Measurements from ENCODE around the gene CTSW. TPM values are rescaled to one million over a fixed set of nuclear protein-coding genes. Genes with fewer than 3 reads are reported as not detected.

Gene CTSW
- total and polyA plus RNA-seq, 9 donors, result 0.48 to 2.3 (median 0.75) TPM

DNA sequence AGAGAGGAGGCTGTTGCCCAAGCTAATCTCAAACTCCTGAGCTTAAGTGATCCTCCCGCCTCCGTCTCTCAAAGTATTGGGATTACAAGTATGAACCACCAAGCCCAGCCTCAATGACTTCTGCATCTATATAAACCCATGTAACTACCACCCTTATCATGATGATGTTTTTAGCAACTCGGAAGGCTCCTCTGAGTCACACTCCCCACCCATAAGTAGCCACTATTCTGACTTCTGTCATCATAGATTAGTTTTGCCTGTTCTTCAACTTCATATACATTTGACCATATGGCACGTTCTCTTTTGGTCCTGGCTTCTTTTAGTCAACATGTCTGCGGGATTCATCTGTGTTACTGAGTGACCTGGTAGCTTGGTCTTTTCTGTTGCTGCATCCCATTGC, 27.0 kb downstream of the CTSW start:
- WGBS (ENCODE audit: insufficient coverage), result 87% methylated on average over 5 of the region's 5 CpGs
- H3K36me3 ChIP-seq (ENCODE audit: control insufficient read depth, insufficient read depth, low read length), result no peaks in the 10 kb centered on the region

DNA sequence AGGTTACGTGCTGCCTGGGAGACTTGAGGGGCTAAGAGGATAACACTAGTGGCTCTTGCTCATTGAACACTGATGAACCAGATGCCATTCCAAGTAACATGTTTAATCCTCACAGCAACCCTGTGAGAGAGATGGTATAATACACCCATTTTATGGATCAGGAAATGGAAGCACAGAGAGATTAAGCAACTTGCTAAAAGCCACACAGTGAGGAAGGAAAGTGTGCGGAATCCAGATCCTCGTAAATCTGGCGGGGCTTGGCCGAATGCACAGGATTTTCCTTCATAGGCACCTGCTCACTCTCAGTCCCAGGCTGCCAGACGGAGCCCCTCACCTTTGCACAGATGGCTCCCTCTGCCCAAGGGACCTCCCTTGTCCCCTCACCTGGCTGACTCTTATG, 28.2 kb downstream of the CTSW start:
- Histone ChIP-seq H3K4me1 (ENCODE audit: control insufficient read depth, insufficient read depth, low read length) (peaks cover 14% of the 10 kb centered on the region), H3K27ac (ENCODE audit: low read length) (no peak overlapping the region), H3K4me3 (ENCODE audit: low read length) (no peak overlapping the region), H3K9me3 (replicated peaks; ENCODE audit: control insufficient read depth, low read depth, low read length) (no peaks in the 10 kb centered on the region), H3K27me3 (ENCODE audit: control insufficient read depth, insufficient read depth, low read length) (peaks cover 51% of the 10 kb centered on the region), H3K36me3 (ENCODE audit: control insufficient read depth, insufficient read depth, low read length) (no peaks in the 10 kb centered on the region)
- no peak for DNase-seq
- WGBS (ENCODE audit: insufficient coverage), result 65% methylated on average over 5 of the region's 6 CpGs

More for the DNA sequence above, 27.0 kb downstream of the CTSW start:
- Histone ChIP-seq H3K4me3 (ENCODE audit: low read length) (no peak overlapping the region), H3K9me3 (replicated peaks; ENCODE audit: control insufficient read depth, low read depth, low read length) (no peaks in the 10 kb centered on the region), H3K4me1 (ENCODE audit: control insufficient read depth, insufficient read depth, low read length) (peaks cover 4% of the 10 kb centered on the region), H3K27me3 (ENCODE audit: control insufficient read depth, insufficient read depth, low read length) (peaks cover 58% of the 10 kb centered on the region), H3K27ac (ENCODE audit: low read length) (no peak overlapping the region)
- DNase-seq, result no peak

DNA sequence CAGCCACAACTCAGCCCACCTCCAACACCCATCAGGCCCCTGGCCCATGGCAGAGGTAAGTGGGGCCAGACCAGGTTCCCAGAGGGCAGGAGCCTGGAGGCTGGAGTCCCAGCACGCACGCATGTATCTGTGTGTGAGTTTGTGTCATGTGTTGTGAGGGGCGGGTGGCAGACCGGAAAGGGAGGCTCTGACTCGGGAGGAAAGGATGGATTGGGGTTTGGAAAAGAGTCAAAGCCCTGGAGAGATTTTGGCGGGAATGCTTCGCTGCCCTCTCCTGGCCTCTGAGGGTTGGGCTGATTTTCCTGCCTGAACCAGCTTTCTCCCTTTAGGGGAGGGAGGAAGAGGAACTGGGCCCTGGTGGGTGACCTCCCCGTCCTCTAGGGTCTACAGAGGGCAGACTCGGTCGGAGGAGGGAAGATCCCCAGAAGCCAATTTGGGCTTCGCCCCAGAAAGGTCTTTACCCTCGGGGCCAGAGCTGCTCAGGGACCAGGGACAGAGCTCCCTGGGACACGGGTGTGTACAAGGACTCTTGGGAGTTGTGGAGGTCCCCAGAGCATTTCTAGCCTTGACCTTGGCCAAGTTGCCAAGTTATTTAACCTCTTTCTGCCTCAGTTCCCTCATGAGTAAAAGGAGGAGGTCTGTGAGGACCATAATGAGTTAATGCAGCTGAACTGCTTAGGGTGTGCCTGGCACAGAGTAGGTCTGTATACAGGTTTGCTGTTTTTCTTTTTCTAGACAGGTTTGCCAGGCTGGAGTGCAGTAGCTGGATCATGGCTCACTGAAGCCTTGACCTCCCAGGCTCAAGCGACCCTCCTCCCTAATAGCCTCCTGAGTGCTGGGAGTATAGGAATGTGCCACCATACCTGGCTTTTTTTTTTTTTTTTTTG, 32.3 kb downstream of the CTSW start:
- Histone ChIP-seq H3K4me1 (ENCODE audit: control insufficient read depth, insufficient read depth, low read length) (peaks cover 35% of the 10 kb centered on the region), H3K27me3 (ENCODE audit: control insufficient read depth, insufficient read depth, low read length) (peaks cover 28% of the 10 kb centered on the region), H3K36me3 (ENCODE audit: control insufficient read depth, insufficient read depth, low read length) (peaks cover 3% of the 10 kb centered on the region), H3K27ac (ENCODE audit: low read length) (no peak overlapping the region), H3K4me3 (ENCODE audit: low read length) (no peak overlapping the region), H3K9me3 (replicated peaks; ENCODE audit: control insufficient read depth, low read depth, low read length) (no peaks in the 10 kb centered on the region)
- peak; percentile 78 for DNase-seq
- WGBS (ENCODE audit: insufficient coverage), result 7% methylated on average over 7 of the region's 14 CpGs

DNA sequence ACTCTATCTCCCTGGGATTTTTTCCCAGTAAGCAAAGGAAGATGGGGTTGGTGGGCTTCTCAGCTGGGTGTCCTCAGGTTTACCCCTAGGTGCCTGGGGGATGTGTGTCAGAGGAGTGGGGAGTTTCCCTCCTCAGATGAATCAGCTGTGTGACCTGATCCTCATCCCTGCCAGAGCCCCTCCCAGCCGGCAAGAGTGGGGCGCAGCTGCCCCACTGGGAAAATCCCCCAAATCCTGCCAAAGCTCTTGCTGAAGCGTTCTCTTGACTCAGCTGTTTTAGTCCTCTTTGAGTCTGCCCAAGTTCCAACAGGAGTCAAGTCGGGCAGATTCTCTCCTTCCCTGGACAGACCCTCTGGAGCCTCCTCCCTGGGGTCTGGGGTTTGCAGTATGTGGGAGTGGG, 33.2 kb downstream of the CTSW start:
- Histone ChIP-seq H3K4me3 (ENCODE audit: low read length) (no peak overlapping the region), H3K36me3 (ENCODE audit: control insufficient read depth, insufficient read depth, low read length) (peaks cover 12% of the 10 kb centered on the region), H3K9me3 (replicated peaks; ENCODE audit: control insufficient read depth, low read depth, low read length) (no peaks in the 10 kb centered on the region), H3K27me3 (ENCODE audit: control insufficient read depth, insufficient read depth, low read length) (peaks cover 22% of the 10 kb centered on the region), H3K27ac (ENCODE audit: low read length) (no peak overlapping the region), H3K4me1 (ENCODE audit: control insufficient read depth, insufficient read depth, low read length) (peaks cover 44% of the 10 kb centered on the region)
- 63% methylated on average over 3 of the region's 4 CpGs for WGBS (ENCODE audit: insufficient coverage)
- peak; percentile 18 for DNase-seq

DNA sequence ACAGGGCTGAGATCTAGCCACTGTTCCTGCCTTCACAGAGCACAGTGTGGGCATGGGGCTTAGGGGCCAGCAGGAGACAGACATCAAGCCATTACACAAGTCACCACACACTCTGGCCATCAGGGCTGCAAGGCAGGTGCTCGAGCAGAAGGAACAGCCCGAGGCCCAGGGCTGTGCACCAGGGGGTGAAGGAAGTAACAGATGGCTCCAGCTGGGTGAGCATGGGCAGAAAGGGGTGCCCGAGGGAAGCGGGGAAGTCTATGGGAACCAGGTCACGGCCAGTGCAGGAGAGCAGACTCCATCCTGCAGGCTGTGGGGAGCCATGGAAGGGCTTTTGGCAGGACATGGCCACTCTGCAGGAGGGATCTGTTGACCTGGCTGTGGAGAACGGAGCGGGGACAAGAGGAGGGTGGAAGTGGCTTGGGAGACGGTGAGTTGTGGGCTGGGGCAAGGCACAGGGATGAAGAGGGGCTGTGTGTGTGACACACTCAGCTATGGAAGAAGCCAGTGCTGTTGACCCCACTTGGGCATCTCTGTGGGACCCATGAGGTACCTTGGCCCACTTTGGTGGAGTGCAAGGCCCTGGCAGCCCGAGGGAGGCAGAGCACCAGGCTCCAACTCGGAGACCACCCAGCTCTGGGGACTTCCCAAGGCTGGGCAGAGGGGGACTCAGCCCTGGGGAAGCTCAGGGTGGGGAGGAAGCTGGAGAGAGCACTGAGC, 35.6 kb downstream of the CTSW start:
- H3K9me3 ChIP-seq (replicated peaks; ENCODE audit: control insufficient read depth, low read depth, low read length), result no peaks in the 10 kb centered on the region
- H3K4me1 ChIP-seq (ENCODE audit: control insufficient read depth, insufficient read depth, low read length), result peaks cover 54% of the 10 kb centered on the region
- peaks cover 7% of the 10 kb centered on the region for H3K27me3 ChIP-seq (ENCODE audit: control insufficient read depth, insufficient read depth, low read length)
- WGBS (ENCODE audit: insufficient coverage), result 63% methylated on average over 9 of the region's 10 CpGs
- DNase-seq, result no peak
- H3K4me3 ChIP-seq (ENCODE audit: low read length), result no peak overlapping the region
- peaks cover 14% of the 10 kb centered on the region for H3K36me3 ChIP-seq (ENCODE audit: control insufficient read depth, insufficient read depth, low read length)
- no peak overlapping the region for H3K27ac ChIP-seq (ENCODE audit: low read length)

DNA sequence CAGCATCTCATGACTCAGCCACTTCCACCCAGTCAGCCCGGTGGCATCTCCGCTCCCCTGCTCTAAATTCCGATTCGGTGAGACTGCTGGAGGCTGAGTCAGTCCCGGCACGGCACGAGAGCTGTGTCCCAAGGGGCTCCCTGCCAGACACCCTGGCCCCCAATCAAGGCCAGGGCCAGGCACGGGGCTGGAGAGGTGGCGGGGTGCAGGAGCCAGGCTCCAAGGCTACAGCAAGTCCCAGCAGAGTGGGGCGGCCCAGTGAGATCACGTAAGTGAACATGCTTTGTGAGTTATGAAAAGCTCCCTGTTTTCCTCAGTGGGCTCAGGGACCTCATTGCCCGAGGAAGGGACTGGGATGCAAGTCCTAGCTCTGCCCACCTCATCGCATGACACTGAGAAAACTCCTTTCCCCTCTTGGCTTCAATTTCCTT, 36.2 kb downstream of the CTSW start:
- no peaks in the 10 kb centered on the region for H3K9me3 ChIP-seq (replicated peaks; ENCODE audit: control insufficient read depth, low read depth, low read length)
- WGBS (ENCODE audit: insufficient coverage), result 47% methylated on average over 7 of the region's 13 CpGs
- peaks cover 4% of the 10 kb centered on the region for H3K27me3 ChIP-seq (ENCODE audit: control insufficient read depth, insufficient read depth, low read length)
- peaks cover 18% of the 10 kb centered on the region for H3K36me3 ChIP-seq (ENCODE audit: control insufficient read depth, insufficient read depth, low read length)
- peak; percentile 42 for DNase-seq
- peaks cover 59% of the 10 kb centered on the region for H3K4me1 ChIP-seq (ENCODE audit: control insufficient read depth, insufficient read depth, low read length)
- H3K27ac ChIP-seq (ENCODE audit: low read length), result peak overlapping the region; percentile 21
- H3K4me3 ChIP-seq (ENCODE audit: low read length), result no peak overlapping the region

DNA sequence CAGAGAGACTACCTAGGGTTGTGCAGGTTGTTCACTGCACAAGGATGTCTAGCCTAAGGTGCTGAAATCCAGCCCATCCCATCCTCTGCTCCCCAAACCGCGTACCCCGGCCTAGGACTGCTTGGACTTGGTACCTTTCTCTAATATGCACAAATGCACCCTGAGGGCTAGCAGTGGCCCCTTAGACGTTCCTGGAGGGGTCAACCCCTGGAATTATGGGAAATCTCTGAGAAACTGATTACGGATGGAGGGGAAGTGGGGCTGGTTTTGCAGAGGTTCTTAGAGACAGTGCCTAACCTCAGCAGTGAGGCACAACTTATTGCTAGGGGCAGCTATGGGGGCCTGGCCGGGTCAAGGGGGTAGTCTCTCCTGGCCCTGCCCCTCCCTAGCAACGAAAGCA, 36.8 kb downstream of the CTSW start:
- Histone ChIP-seq H3K4me3 (ENCODE audit: low read length) (no peak overlapping the region), H3K4me1 (ENCODE audit: control insufficient read depth, insufficient read depth, low read length) (peaks cover 60% of the 10 kb centered on the region)

DNA sequence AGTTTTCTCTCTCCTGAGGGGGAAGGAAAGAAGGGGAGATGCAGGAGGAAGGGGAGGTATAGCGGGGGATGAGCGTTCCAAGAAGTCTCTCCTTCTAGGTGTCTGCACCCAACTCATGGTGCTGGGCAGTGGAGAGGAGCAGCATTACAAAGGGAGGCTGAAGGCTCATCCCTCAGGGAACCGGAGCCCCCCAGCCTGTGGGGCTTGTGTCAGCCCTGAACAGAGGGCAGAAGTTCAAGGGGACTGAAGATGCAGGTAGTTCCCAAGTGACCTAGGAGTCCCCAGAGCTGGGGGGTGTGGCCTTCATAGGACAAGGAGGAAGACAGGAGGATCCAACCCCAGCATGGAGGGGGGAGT, 37.4 kb downstream of the CTSW start:
- Histone ChIP-seq H3K9me3 (replicated peaks; ENCODE audit: control insufficient read depth, low read depth, low read length) (no peaks in the 10 kb centered on the region), H3K4me3 (ENCODE audit: low read length) (no peak overlapping the region), H3K36me3 (ENCODE audit: control insufficient read depth, insufficient read depth, low read length) (peaks cover 24% of the 10 kb centered on the region), H3K4me1 (ENCODE audit: control insufficient read depth, insufficient read depth, low read length) (peaks cover 53% of the 10 kb centered on the region), H3K27ac (ENCODE audit: low read length) (no peak overlapping the region), H3K27me3 (ENCODE audit: control insufficient read depth, insufficient read depth, low read length) (no peaks in the 10 kb centered on the region)
- peak; percentile 25 for DNase-seq
- WGBS (ENCODE audit: insufficient coverage), result 83% methylated on average over 3 of the region's 3 CpGs

More for the DNA sequence above, 36.8 kb downstream of the CTSW start:
- Histone ChIP-seq H3K9me3 (replicated peaks; ENCODE audit: control insufficient read depth, low read depth, low read length) (no peaks in the 10 kb centered on the region), H3K27ac (ENCODE audit: low read length) (no peak overlapping the region), H3K36me3 (ENCODE audit: control insufficient read depth, insufficient read depth, low read length) (peaks cover 21% of the 10 kb centered on the region), H3K27me3 (ENCODE audit: control insufficient read depth, insufficient read depth, low read length) (peaks cover 4% of the 10 kb centered on the region)
- 40% methylated on average over 2 of the region's 7 CpGs for WGBS (ENCODE audit: insufficient coverage)
- DNase-seq, result no peak

DNA sequence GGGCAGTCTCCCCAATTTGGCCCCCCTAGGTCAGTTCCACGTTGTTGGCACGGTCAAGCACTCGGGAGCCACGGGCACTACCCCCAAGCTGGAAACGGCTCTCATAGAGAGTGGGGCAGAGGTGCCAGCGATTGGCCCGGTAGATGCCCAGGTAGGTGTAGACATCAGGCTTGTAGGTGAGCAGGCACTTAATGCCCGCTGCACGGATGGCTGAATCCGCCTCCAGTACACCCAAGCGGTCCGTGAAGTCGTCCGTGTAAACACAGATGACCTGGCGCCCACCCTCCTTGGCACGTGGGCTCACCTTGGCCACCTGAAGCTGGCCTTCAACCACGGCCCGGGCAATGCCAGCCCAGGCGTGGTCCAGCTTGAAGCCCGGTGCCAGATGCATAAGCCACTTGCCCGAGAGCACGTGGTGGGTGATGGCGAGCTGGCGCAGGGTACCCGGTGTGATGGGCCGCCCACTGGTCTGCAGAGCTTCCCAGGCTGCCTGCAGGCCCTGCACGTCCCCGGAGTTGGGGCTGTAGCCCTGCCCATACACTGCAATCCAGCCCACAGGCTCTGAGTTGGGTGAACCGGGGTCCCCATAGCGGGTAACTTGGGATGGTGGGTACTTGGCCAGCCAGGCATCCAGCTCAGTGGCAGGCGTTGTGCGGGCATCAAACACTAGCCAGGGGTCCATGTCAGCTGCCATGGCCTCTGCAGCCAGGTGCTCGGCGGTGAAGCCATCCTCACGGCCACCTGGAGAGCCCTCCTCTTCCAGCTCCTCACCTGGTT, 38.0 kb downstream of the CTSW start:
- Histone ChIP-seq H3K27me3 (ENCODE audit: control insufficient read depth, insufficient read depth, low read length) (no peaks in the 10 kb centered on the region), H3K4me3 (ENCODE audit: low read length) (peak overlapping the region; percentile 100), H3K27ac (ENCODE audit: low read length) (peak overlapping the region; percentile 86), H3K4me1 (ENCODE audit: control insufficient read depth, insufficient read depth, low read length) (peaks cover 51% of the 10 kb centered on the region), H3K36me3 (ENCODE audit: control insufficient read depth, insufficient read depth, low read length) (peaks cover 30% of the 10 kb centered on the region), H3K9me3 (replicated peaks; ENCODE audit: control insufficient read depth, low read depth, low read length) (no peaks in the 10 kb centered on the region)
- WGBS (ENCODE audit: insufficient coverage), result 85% methylated on average over 32 of the region's 35 CpGs
- DNase-seq, result peak; percentile 18
